ENCODE measurements around the gene CRIP1.

CRIP1 gene

GRCh38 chr14:105536691-105537579, 50.2 kb downstream of the CRIP1 start:
- DNase-seq: no peak

- peak; percentile 57 for DNase-seq
Observed at GRCh38 chr14:105537580-105538474, 51.1 kb downstream of the CRIP1 start.
